ENCODE measurements around the gene SRCIN1.

GRCh38 chr17:38536661-38537060 is 69.1 kb downstream of the SRCIN1 start:
- TF ChIP-seq, protein P1, sequence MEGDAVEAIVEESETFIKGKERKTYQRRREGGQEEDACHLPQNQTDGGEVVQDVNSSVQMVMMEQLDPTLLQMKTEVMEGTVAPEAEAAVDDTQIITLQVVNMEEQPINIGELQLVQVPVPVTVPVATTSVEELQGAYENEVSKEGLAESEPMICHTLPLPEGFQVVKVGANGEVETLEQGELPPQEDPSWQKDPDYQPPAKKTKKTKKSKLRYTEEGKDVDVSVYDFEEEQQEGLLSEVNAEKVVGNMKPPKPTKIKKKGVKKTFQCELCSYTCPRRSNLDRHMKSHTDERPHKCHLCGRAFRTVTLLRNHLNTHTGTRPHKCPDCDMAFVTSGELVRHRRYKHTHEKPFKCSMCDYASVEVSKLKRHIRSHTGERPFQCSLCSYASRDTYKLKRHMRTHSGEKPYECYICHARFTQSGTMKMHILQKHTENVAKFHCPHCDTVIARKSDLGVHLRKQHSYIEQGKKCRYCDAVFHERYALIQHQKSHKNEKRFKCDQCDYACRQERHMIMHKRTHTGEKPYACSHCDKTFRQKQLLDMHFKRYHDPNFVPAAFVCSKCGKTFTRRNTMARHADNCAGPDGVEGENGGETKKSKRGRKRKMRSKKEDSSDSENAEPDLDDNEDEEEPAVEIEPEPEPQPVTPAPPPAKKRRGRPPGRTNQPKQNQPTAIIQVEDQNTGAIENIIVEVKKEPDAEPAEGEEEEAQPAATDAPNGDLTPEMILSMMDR (conservative IDR thresholded peaks at IDR 0.05; ENCODE audit: low read depth, low read length) = no peak
- no peak for TF ChIP-seq EZH2 (IDR thresholded peaks at IDR 0.05; ENCODE audit: low read length, unreplicated experiment)

Measured in PC-3 (cell line).